ENCODE measurements around the gene TSPAN11.

The TSPAN11 gene

GRCh38 chr12:31001581-31002360 lies 75.2 kb downstream of the TSPAN11 start:
- TF ChIP-seq POLR2AphosphoS5 (IDR thresholded peaks at IDR 0.05; ENCODE audit: low read depth, low read length), result no peak
- no peak for TF ChIP-seq TAF1 (IDR thresholded peaks at IDR 0.05; ENCODE audit: borderline replicate concordance, insufficient read depth, low read length)
- TF ChIP-seq FOXP2 (optimal IDR thresholded peaks at IDR 0.05; ENCODE audit: borderline replicate concordance, extremely low read depth, extremely low read length, insufficient read depth), result no peak
- no peak for TF ChIP-seq SIN3A (IDR thresholded peaks at IDR 0.05; ENCODE audit: borderline replicate concordance, insufficient read depth, low read length)
- TF ChIP-seq REST (IDR thresholded peaks at IDR 0.05; ENCODE audit: insufficient read depth in 1 of 2, low read depth in 2 of 2, low read length in 2 of 2), result no peak

DNA sequence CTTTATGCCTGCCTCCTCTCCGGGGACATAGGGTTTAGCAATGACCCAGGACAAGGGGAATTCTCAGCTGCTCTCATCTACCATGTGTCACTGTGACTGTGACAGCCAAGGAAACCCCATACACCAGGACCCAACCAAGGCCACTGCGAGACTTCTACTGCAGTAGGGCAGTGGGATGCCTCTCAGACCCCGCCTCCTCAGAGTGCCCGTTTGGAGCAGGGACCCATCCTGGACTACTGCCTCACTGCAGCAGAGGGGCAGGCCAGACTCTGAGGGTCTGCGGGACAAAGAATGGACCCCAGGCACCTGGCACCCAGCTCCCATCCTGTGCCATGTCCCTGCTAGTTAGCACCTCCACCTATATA lies 75.8 kb downstream of the TSPAN11 start:
- TF ChIP-seq TAF1 (IDR thresholded peaks at IDR 0.05; ENCODE audit: borderline replicate concordance, insufficient read depth, low read length) (no peak), POLR2AphosphoS5 (IDR thresholded peaks at IDR 0.05; ENCODE audit: low read depth, low read length) (no peak), REST (IDR thresholded peaks at IDR 0.05; ENCODE audit: insufficient read depth in 1 of 2, low read depth in 2 of 2, low read length in 2 of 2) (no peak), FOXP2 (optimal IDR thresholded peaks at IDR 0.05; ENCODE audit: borderline replicate concordance, extremely low read depth, extremely low read length, insufficient read depth) (no peak), SIN3A (IDR thresholded peaks at IDR 0.05; ENCODE audit: borderline replicate concordance, insufficient read depth, low read length) (no peak)

DNA sequence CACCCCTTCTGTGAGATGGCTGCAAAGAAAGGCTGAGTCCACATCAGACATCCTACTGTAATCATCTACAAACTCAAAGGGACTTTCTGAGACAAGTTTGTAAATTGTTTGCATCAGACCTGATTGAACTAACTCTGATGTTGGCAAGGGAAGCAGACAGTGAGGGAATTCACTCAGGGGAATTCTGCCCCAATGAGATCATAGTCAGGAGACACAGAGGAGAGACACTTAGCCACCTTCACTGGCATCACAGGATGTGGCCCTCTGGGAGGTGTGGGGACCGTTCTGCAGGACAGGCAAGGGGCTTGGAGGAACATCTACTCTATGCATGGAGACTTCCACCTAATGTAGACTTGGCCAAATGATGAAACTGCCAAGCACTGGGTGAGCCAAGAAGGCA lies 76.5 kb downstream of the TSPAN11 start:
- no peak for TF ChIP-seq REST (IDR thresholded peaks at IDR 0.05; ENCODE audit: insufficient read depth in 1 of 2, low read depth in 2 of 2, low read length in 2 of 2)

GRCh38 chr12:31003861-31004640 lies 77.5 kb downstream of the TSPAN11 start:
- TF ChIP-seq FOXP2 (optimal IDR thresholded peaks at IDR 0.05; ENCODE audit: borderline replicate concordance, extremely low read depth, extremely low read length, insufficient read depth) (no peak), TAF1 (IDR thresholded peaks at IDR 0.05; ENCODE audit: borderline replicate concordance, insufficient read depth, low read length) (no peak), POLR2AphosphoS5 (IDR thresholded peaks at IDR 0.05; ENCODE audit: low read depth, low read length) (no peak), SIN3A (IDR thresholded peaks at IDR 0.05; ENCODE audit: borderline replicate concordance, insufficient read depth, low read length) (no peak), REST (IDR thresholded peaks at IDR 0.05; ENCODE audit: insufficient read depth in 1 of 2, low read depth in 2 of 2, low read length in 2 of 2) (no peak)
